Measurements from ENCODE around the gene RFC3. TPM values are rescaled to one million over a fixed set of nuclear protein-coding genes. Genes with fewer than 3 reads are reported as not detected.
"Not testable (repeated sequence)": the region's sequence is repeated elsewhere in the genome, so short reads cannot be mapped to it uniquely, and the experiment has no call there.

The RFC3 gene
- total RNA-seq = 74.7 and 78.0 TPM in 2 replicates

- Mint-ChIP-seq H3K27ac (peak within 1 kb of the TSS; percentile 90), H3K36me3 (ENCODE audit: low read depth) (peaks cover 22% of the 10 kb centered on the region), H3K4me3 (peak within 1 kb of the TSS; percentile 97), H3K4me1 (ENCODE audit: low read depth) (peaks cover 46% of the 10 kb centered on the region), H3K27me3 (ENCODE audit: insufficient read depth) (peaks cover 8% of the 10 kb centered on the region), H3K9me3 (no peaks in the 10 kb centered on the region)
- peak; percentile 90 for DNase-seq (ENCODE audit: low spot score)
- intact Hi-C loops (cut with micrococcal nuclease) = loop anchor here (1.0 to 5.0 kb wide), 9 partner anchors 15 to 1391 kb away; partner anchors contain the start of genes N4BP2L1, N4BP2L2 and PDS5B
These were observed at the start of gene RFC3 for GRCh38 chr13:33817901-33818706. TSS of gene RFC3 (plus strand) at chr13:33818149. CDS start at chr13:33818179, 30 bp downstream.

DNA sequence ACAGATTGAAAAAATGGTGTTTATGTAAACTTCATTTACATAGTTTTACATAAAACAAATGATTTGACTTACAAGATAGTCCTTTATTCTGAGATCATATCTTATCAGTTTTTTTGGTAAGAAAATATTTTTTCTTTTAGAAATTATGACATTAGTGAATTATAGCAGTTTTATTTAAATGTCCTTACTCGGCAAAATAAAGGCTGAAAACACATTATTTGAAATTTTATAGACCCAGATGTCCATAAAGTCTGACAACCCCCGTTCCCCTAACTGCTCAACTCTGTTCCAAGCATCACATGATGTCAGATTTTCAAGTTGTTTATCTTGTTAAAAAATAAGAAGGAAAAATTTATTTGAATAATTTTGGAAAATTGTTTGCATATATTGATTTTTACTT, 46.7 kb upstream of the RFC3 start:
- no peaks in the 10 kb centered on the region for H3K4me1 Mint-ChIP-seq (ENCODE audit: low read depth)
- peaks cover 6% of the 10 kb centered on the region for H3K27me3 Mint-ChIP-seq (ENCODE audit: insufficient read depth)

GRCh38 chr13:33773790-33774462, 44.0 kb upstream of the RFC3 start:
- Mint-ChIP-seq H3K4me3 (no peak overlapping the region), H3K9me3 (no peaks in the 10 kb centered on the region), H3K4me1 (ENCODE audit: low read depth) (no peaks in the 10 kb centered on the region), H3K27ac (no peak overlapping the region), H3K36me3 (ENCODE audit: low read depth) (no peaks in the 10 kb centered on the region), H3K27me3 (ENCODE audit: insufficient read depth) (no peaks in the 10 kb centered on the region)
- intact Hi-C loops (cut with micrococcal nuclease) = no loop called here
- DNase-seq (ENCODE audit: low spot score) = no peak

More for the DNA sequence above, 46.7 kb upstream of the RFC3 start:
- Mint-ChIP-seq H3K4me3 (no peak overlapping the region), H3K9me3 (no peaks in the 10 kb centered on the region), H3K36me3 (ENCODE audit: low read depth) (no peaks in the 10 kb centered on the region), H3K27ac (no peak overlapping the region)
- intact Hi-C loops (cut with micrococcal nuclease) = no loop called here
- no peak for DNase-seq (ENCODE audit: low spot score)

GRCh38 chr13:33775339-33776108, 42.4 kb upstream of the RFC3 start:
- no peak for DNase-seq (ENCODE audit: low spot score)
- Mint-ChIP-seq H3K36me3 (ENCODE audit: low read depth) (no peaks in the 10 kb centered on the region), H3K4me3 (no peak overlapping the region), H3K9me3 (peaks cover 3% of the 10 kb centered on the region), H3K4me1 (ENCODE audit: low read depth) (no peaks in the 10 kb centered on the region), H3K27ac (no peak overlapping the region), H3K27me3 (ENCODE audit: insufficient read depth) (peaks cover 3% of the 10 kb centered on the region)
- intact Hi-C loops (cut with micrococcal nuclease) = no loop called here

DNA sequence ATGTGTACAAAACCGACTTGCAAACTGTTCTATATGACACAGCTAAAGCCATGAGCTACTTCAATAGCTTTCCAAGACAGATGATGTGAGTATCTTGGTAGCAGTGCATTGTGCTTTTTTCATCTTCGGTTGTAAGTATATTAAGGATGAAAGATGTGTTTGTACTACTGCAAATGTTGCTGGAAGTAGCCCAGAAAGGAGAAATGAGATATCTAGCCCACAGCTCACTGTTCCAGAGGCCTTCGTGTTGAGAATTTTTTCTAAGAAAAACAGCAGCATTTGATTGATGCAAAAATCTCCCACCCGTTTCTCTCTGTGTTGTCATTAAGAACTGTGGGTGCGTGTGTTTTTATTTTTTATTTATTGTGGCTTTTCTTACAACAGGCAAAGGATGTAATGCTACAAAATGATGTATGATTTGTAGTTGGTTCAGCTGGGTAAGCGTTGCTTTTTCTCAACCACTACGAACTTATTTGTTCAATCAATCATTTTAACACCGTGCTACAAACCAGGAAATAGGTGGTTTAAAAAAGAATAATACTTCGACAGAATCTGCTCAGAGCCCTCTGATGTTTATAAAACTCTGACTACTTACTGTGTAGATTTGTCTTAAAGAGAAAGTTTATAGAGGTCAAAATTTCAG, 41.6 kb upstream of the RFC3 start:
- intact Hi-C loops (cut with micrococcal nuclease) = no loop called here
- peaks cover 9% of the 10 kb centered on the region for H3K9me3 Mint-ChIP-seq
- peaks cover 3% of the 10 kb centered on the region for H3K27me3 Mint-ChIP-seq (ENCODE audit: insufficient read depth)
- no peak for DNase-seq (ENCODE audit: low spot score)
- no peak overlapping the region for H3K4me3 Mint-ChIP-seq
- H3K4me1 Mint-ChIP-seq (ENCODE audit: low read depth) = no peaks in the 10 kb centered on the region
- H3K27ac Mint-ChIP-seq = no peak overlapping the region
- no peaks in the 10 kb centered on the region for H3K36me3 Mint-ChIP-seq (ENCODE audit: low read depth)

DNA sequence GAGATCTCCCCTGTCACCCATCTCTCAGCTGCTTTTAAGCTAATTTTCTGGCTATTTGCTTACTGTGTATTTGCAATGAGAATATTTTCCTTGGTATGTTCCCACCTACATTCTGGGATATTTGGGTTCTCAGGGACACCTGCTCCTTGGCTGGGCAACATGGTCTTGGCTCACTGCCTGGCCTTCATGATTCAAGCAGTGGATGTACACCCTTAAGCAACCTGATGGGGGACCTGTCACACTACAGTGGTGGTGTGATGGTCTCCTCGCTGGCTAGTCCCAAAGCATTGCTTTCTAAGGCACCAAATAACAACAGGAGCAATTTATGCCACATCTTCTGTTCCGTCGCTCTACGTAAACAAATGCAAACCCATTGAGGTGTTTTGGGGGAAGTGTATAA, 35.3 kb upstream of the RFC3 start:
- Mint-ChIP-seq H3K9me3 (peaks cover 14% of the 10 kb centered on the region), H3K27ac (no peak overlapping the region), H3K27me3 (ENCODE audit: insufficient read depth) (peaks cover 4% of the 10 kb centered on the region), H3K4me1 (ENCODE audit: low read depth) (peaks cover 14% of the 10 kb centered on the region), H3K4me3 (no peak overlapping the region), H3K36me3 (ENCODE audit: low read depth) (peaks cover 2% of the 10 kb centered on the region)
- no peak for DNase-seq (ENCODE audit: low spot score)
- intact Hi-C loops (cut with micrococcal nuclease) = no loop called here

- intact Hi-C loops (cut with micrococcal nuclease); H3K27ac Mint-ChIP-seq; DNase-seq (ENCODE audit: low spot score); H3K36me3 Mint-ChIP-seq (ENCODE audit: low read depth); H3K4me3 Mint-ChIP-seq; H3K27me3 Mint-ChIP-seq (ENCODE audit: insufficient read depth): not testable (repeated sequence)
- Mint-ChIP-seq H3K4me1 (ENCODE audit: low read depth) (peaks cover 18% of the 10 kb centered on the region), H3K9me3 (peaks cover 14% of the 10 kb centered on the region)
These were observed 34.7 kb upstream of the RFC3 start for GRCh38 chr13:33783212-33783611.

GRCh38 chr13:33784738-33785137, 33.2 kb upstream of the RFC3 start:
- intact Hi-C loops (cut with micrococcal nuclease) = no loop called here
- no peak for DNase-seq (ENCODE audit: low spot score)
- H3K27ac Mint-ChIP-seq = no peak overlapping the region
- peaks cover 14% of the 10 kb centered on the region for H3K9me3 Mint-ChIP-seq
- peaks cover 18% of the 10 kb centered on the region for H3K4me1 Mint-ChIP-seq (ENCODE audit: low read depth)
- H3K27me3 Mint-ChIP-seq (ENCODE audit: insufficient read depth) = peaks cover 2% of the 10 kb centered on the region
- no peak overlapping the region for H3K4me3 Mint-ChIP-seq
- H3K36me3 Mint-ChIP-seq (ENCODE audit: low read depth) = peaks cover 2% of the 10 kb centered on the region

- Mint-ChIP-seq H3K27me3 (ENCODE audit: insufficient read depth) (peaks cover 3% of the 10 kb centered on the region), H3K9me3 (peaks cover 12% of the 10 kb centered on the region), H3K4me3 (no peak overlapping the region), H3K27ac (no peak overlapping the region), H3K36me3 (ENCODE audit: low read depth) (peaks cover 2% of the 10 kb centered on the region), H3K4me1 (ENCODE audit: low read depth) (peaks cover 18% of the 10 kb centered on the region)
- intact Hi-C loops (cut with micrococcal nuclease) = no loop called here
- DNase-seq (ENCODE audit: low spot score) = no peak
These were observed 32.6 kb upstream of the RFC3 start for GRCh38 chr13:33785384-33785783.

- Mint-ChIP-seq H3K9me3 (peaks cover 5% of the 10 kb centered on the region), H3K4me3 (peak overlapping the region; percentile 55), H3K36me3 (ENCODE audit: low read depth) (peaks cover 2% of the 10 kb centered on the region), H3K4me1 (ENCODE audit: low read depth) (peaks cover 18% of the 10 kb centered on the region), H3K27ac (no peak overlapping the region), H3K27me3 (ENCODE audit: insufficient read depth) (peaks cover 2% of the 10 kb centered on the region)
- no peak for DNase-seq (ENCODE audit: low spot score)
- intact Hi-C loops (cut with micrococcal nuclease) = no loop called here
These were observed 30.8 kb upstream of the RFC3 start for GRCh38 chr13:33787051-33787591.

DNA sequence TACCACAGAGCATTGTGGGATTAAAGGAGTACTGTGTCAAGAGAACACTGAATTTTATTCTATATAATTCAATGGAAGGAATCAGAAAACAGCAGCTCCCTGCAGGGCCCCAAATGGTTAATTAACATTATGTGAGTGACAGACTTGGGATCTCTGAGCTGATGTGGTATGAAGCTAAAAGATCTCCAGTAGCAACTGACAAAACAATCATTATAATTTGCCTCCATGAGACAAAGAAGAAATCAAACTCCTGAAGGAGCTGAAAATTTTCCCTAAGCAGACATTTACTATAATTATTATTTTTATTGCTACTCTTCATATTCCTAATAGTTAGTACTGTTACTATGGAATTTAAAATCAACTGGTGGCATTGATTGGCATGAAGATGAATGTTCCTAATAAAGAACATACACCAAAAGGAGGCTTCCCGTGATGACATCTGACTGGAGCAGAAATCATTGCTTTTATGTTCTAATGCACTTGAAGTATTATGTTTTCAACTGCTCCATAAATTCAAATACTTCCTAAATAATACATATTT, 28.8 kb upstream of the RFC3 start:
- Mint-ChIP-seq H3K27me3 (ENCODE audit: insufficient read depth) (peaks cover 2% of the 10 kb centered on the region), H3K4me3 (no peak overlapping the region), H3K36me3 (ENCODE audit: low read depth) (peaks cover 2% of the 10 kb centered on the region), H3K27ac (no peak overlapping the region), H3K9me3 (peaks cover 5% of the 10 kb centered on the region), H3K4me1 (ENCODE audit: low read depth) (peaks cover 18% of the 10 kb centered on the region)
- no peak for DNase-seq (ENCODE audit: low spot score)
- intact Hi-C loops (cut with micrococcal nuclease) = loop anchor here (2.0 kb wide), 1 partner anchor 28 kb away; no protein-coding TSS in a partner anchor

DNA sequence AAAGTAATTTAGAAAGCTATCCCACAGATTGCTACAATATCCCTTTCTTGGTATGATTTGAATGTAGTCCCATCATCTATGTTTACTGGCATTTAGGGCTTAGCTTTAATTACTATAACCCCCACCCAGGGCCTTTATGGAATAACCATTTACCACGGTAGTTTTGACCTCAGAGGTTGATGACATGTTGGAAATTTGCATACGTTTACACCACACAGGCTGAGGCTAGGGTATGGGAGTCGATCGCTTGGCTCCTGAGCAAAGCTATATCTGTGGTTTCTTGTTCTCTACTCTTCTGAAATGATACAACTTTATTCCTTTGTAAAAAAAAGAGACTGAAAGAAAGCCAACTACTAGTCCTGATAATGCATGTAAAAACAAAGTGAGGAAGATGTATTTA, 28.2 kb upstream of the RFC3 start:
- Mint-ChIP-seq H3K27ac (no peak overlapping the region), H3K4me1 (ENCODE audit: low read depth) (peaks cover 18% of the 10 kb centered on the region), H3K4me3 (no peak overlapping the region), H3K27me3 (ENCODE audit: insufficient read depth) (peaks cover 2% of the 10 kb centered on the region), H3K36me3 (ENCODE audit: low read depth) (no peaks in the 10 kb centered on the region), H3K9me3 (peaks cover under 1% of the 10 kb centered on the region)
- no peak for DNase-seq (ENCODE audit: low spot score)
- intact Hi-C loops (cut with micrococcal nuclease) = loop anchor here (2.0 kb wide), 1 partner anchor 27 kb away; no protein-coding TSS in a partner anchor
